Natural killer cell treated with Interleukin-12 subunit alpha and Interleukin-12 subunit beta and Interleukin-15 and Interleukin-18, amount 100 ng/mL, for 72 hours (primary cell): ENCODE data around the gene MEP1B. TPM values are rescaled to one million over a fixed set of nuclear protein-coding genes. Genes with fewer than 3 reads are reported as not detected.

Source experiments
- ATAC-seq, 2 donors: fragments of 150-1000 bp; cut with Tn5 transposase in 1 of 2; sonication (Bioruptor Pico), chemical (Tn5 transposase) in 1 of 2; 2 replicates each; pipeline ENCODE4 v1.10.0; 2021
- DNase-seq: peaks from one replicate; pipeline ENCODE4 v3.0.0; 2022; ENCODE audit warnings: low spot score
- H3K27ac Mint-ChIP-seq, 2 donors: 1 replicate in 1 of 2; 2 replicates in 1 of 2; pipeline ENCODE4 v1.8.0; 2022; ENCODE audit warnings: mixed read lengths in 2 of 2, mild to moderate bottlenecking in 1 of 2, moderate library complexity in 1 of 2
- H3K27me3 Mint-ChIP-seq, 2 donors: 1 replicate in 1 of 2; 2 replicates in 1 of 2; pipeline ENCODE4 v1.8.0; 2022; ENCODE audit warnings: mixed read lengths in 2 of 2
- H3K36me3 Mint-ChIP-seq: one replicate; pipeline ENCODE4 v1.8.0; 2022; ENCODE audit warnings: mixed read lengths
- H3K4me1 Mint-ChIP-seq, 2 donors: 1 replicate in 1 of 2; 2 replicates in 1 of 2; pipeline ENCODE4 v1.8.0; 2022; ENCODE audit warnings: low read depth in 2 of 2, mixed read lengths in 2 of 2, mild to moderate bottlenecking in 1 of 2
- H3K4me3 Mint-ChIP-seq: one replicate; pipeline ENCODE4 v1.8.0; 2022; ENCODE audit warnings: mixed read lengths
- H3K9me3 Mint-ChIP-seq: 2 replicates; pipeline ENCODE4 v1.8.0; 2022; ENCODE audit warnings: mixed read lengths
- total RNA-seq, 2 donors: library from RNA; stranded (reverse); gene quantifications; one replicate each; pipeline ENCODE4 v1.2.3, GENCODE V29; 2022

Gene MEP1B
- total RNA-seq, 2 donors from 2014 or later = 0.19 to 0.20 TPM

DNA sequence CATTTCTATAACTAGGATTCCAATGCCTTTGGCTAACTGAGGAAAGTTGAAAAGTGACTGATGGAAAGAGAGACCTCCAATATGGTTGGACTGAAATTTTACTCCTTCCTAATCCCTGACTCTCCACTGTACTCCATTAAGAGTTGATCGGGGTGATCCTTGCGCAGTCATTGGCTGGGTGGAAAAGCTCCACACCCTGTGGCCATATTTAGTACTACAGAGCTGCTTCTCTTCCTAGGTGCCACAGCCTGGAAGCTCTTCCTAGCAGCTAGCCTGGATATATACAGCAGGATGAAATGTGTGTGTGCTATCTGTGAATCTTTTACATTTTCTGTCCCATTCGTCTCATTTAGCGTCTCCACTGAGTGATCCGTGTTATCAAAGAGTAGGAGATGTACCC is 71.2 kb downstream of the MEP1B start:
- no peaks in the 10 kb centered on the region for H3K4me1 Mint-ChIP-seq
- no peak for DNase-seq
- H3K27me3 Mint-ChIP-seq = peaks cover 26 to 41% of the 10 kb centered on the region in 2 donors
- peaks cover 3% of the 10 kb centered on the region for H3K9me3 Mint-ChIP-seq
- no peak overlapping the region for H3K4me3 Mint-ChIP-seq
- no peak overlapping the region for H3K27ac Mint-ChIP-seq
- H3K36me3 Mint-ChIP-seq = no peaks in the 10 kb centered on the region
- no peak for ATAC-seq

DNA sequence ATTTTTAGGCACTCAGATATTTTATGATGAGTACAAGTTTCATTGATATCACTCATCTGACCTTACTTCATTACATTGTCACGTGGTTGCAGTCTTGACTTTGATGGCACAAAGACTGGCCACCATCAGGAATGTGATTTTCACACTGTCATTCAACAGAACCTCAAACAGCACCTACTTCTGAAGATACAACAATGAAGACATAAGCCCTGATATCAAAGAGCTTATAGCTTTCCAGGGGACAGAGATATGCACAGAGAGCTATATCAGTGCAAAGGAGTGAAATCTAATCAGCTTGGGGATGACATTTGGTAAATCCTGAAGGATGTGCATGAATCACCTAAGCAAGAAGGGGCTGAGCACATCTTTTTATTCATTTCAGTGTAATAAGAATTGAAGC is 72.3 kb downstream of the MEP1B start:
- DNase-seq = no peak

DNA sequence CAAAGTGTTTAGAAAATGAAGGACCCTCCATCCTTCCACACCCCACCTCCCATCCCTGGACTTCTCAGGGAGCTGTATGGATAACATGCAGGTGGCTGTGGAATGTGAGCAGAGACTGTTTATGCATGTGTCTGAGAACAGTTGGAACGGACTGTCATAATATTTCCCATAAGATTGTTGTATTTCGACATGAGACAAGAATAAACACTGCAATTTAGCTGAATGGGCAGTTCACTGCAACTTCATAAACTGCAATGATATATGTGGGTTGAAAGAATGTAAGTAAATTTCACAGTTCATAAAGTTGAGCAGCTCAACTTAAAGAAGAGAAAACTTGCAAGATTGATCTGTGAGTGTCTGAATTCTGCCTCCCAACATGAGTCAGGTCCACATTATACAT is 74.6 kb downstream of the MEP1B start:
- peaks cover 8 to 23% of the 10 kb centered on the region in 2 donors for H3K27me3 Mint-ChIP-seq
- H3K4me1 Mint-ChIP-seq = no peaks in the 10 kb centered on the region
- ATAC-seq = no peak
- no peak overlapping the region for H3K27ac Mint-ChIP-seq
- no peak overlapping the region for H3K4me3 Mint-ChIP-seq
- no peak for DNase-seq
- no peaks in the 10 kb centered on the region for H3K36me3 Mint-ChIP-seq
- H3K9me3 Mint-ChIP-seq = no peaks in the 10 kb centered on the region

More for the DNA sequence above, 72.3 kb downstream of the MEP1B start:
- H3K36me3 Mint-ChIP-seq = no peaks in the 10 kb centered on the region
- peaks cover 19 to 33% of the 10 kb centered on the region in 2 donors for H3K27me3 Mint-ChIP-seq
- no peak for ATAC-seq
- no peaks in the 10 kb centered on the region for H3K9me3 Mint-ChIP-seq
- H3K27ac Mint-ChIP-seq = no peak overlapping the region
- no peaks in the 10 kb centered on the region for H3K4me1 Mint-ChIP-seq
- no peak overlapping the region for H3K4me3 Mint-ChIP-seq

DNA sequence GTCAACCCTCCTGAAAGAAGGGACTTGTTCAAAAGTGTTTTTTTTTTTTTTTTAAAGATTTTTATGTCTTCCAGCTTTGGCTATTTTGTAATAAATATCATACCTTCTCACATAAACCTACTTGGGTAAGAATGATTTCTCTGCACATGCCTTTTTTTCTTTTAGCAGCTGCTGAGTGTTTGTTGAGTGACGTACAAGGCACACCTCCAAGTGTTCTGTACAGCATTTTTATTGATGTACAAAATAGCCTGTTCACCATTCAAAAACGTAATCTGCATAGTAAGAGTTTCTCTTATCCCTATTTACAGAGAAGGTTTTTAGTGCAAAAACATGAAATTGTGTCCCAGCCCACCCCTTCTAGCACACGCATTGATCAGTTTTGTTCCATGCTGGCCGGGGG is 77.6 kb downstream of the MEP1B start:
- ATAC-seq = no peak
- Mint-ChIP-seq H3K27ac (no peak overlapping the region), H3K27me3 (peaks cover 6 to 7% of the 10 kb centered on the region in 2 donors), H3K36me3 (no peaks in the 10 kb centered on the region), H3K4me3 (no peak overlapping the region), H3K4me1 (no peaks in the 10 kb centered on the region), H3K9me3 (no peaks in the 10 kb centered on the region)
- DNase-seq = no peak

Other genes with a start within 250 kb of the MEP1B start
- gene TRAPPC8, start 246.9 kb upstream of the MEP1B start, total RNA-seq = 10 to 100 TPM; 49.4 to 50.3 TPM
- 10 to 100 TPM; 12.0 to 21.3 TPM for gene RNF125, start 171.2 kb upstream of the MEP1B start, total RNA-seq
- 10 to 100 TPM; 59.2 to 62.5 TPM for gene RNF138, start 98.2 kb upstream of the MEP1B start, total RNA-seq